ENCODE measurements around the gene SUPT5H.

The SUPT5H gene

DNA sequence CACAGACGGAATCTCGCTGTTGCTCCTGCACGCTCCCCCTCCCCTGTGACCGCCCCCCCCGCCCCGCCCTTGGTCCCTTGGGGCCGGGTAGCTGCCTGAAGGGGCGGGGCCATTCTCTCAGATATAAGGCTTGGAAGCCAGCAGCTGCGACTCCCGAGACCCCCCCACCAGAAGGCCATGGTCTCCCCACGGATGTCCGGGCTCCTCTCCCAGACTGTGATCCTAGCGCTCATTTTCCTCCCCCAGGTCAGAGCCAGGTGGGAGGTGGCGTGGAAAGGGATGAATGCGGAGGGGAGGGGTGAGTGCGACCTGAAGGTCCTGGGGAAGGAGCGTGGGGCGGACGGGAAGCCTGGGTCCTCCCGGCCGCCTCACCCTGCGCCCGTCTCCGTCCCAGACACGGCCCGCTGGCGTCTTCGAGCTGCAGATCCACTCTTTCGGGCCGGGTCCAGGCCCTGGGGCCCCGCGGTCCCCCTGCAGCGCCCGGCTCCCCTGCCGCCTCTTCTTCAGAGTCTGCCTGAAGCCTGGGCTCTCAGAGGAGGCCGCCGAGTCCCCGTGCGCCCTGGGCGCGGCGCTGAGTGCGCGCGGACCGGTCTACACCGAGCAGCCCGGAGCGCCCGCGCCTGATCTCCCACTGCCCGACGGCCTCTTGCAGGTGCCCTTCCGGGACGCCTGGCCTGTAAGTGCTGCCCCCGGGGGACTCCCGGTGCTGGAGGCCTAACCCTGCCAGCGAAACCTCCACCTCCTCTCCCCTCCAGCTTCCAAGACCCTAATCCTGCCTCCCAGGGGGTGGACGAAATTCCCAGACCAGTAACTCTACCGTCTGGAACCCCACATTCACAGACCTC, 53.6 kb downstream of the SUPT5H start, which contains the start of gene DLL3:
Gene DLL3, plus strand, starts transcription at position 150 of the 845 bp plus-strand sequence. Its CDS starts 28 bp downstream, at position 178.
- peak in 1 of 2 donors; percentile 17 for DNase-seq

DNA sequence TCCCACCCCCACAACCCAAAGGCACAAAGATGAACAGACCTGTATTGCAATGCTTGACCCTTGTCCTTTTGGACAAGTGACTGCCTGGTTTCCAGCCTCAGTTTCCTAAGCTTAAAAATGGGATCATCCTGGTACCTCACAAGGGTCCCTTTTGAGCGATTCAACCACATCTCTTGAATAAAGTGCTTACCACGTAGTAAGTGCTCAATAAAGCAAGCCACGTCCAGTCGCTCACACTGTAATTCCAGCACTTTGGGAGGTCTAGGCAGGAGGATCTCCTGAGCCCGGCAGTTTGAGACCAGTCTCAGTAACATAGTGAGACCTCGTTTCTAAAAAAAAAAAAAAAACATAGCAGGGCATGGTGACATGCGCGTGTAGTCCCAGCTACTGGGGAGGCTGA, 54.5 kb downstream of the SUPT5H start:
- no peak for DNase-seq

DNA sequence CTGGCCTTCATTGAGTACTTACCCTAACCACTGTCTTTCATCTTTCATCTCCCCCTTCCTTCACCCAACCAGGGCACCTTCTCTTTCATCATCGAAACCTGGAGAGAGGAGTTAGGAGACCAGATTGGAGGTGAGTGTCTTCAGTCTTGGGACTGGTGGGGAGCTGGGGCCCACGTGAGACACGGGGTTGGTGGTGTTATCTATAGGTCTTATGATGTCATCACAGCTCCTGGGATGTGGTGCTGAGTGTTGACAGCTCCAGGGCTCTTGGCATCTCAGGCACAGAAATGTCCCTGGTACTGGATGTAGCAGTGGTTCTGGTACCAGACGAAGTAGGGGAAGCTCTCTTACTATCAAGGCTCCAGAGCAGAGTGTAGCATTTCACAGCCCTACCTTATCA, 55.2 kb downstream of the SUPT5H start:
- no peak for DNase-seq

DNA sequence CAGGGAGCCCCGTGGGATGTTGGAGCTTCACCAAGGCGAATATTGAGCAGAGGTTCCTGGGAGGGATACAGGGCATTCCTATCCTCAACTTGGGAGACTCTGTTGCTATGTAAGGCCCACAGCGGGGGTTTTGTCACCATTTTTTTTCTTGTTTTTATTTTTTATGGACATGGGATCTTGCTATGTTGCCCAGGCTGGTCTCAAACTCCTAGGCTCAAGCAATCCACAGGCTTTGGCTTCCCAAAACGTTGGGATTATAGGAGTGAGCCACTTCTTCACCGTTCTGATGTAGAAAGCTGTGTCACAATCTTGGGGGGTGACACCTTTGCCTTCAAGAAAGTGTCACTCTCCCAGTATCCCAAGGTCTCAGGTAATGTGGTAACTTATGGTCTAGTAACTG, 56.0 kb downstream of the SUPT5H start:
- no peak for DNase-seq

DNA sequence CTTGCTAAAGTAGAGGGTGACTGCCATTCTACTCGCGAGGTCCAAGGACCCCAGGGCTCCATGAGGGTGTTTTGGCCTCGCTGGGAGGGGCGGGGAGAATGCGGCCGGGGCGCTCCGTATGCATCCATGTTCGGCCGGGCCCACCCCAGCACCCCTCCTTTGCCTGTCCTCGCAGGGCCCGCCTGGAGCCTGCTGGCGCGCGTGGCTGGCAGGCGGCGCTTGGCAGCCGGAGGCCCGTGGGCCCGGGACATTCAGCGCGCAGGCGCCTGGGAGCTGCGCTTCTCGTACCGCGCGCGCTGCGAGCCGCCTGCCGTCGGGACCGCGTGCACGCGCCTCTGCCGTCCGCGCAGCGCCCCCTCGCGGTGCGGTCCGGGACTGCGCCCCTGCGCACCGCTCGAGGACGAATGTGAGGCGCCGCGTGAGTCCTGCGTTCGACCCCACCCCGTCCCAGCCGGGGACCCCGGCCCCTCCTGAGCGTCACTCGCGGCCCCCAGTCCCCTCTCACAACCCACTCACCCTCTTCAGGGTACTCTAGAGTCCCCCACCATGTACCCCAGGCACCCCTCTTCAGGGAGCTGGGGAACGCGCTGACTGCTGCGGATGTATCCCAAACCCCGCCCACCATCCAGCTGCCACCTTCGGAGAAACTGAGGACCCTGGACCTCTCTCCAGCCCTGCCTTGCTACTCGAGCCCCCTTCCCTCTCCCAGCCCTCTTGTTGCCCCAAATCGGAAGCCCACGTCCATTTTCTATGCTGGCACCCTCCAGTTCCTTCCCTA, 57.4 kb downstream of the SUPT5H start:
- peak; percentile 68 to 69 for DNase-seq

DNA sequence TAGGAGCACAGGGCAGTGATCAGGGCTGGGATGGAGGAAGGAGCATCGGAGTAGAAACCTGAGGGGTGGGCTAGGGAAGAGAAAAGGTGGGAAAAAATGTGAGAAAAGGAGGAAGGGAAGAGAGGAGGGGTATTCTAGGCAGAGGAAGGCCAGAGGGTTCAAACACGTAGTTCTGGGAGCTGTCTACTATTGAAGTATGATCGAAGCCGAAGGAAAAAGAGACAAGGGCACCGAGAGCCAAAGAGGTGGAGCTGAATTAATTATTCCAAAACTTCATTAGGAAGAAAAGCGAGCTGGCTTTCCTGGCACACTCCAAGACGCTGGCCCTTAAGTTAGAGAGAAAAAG, 61.2 kb downstream of the SUPT5H start:
- no peak for DNase-seq

DNA sequence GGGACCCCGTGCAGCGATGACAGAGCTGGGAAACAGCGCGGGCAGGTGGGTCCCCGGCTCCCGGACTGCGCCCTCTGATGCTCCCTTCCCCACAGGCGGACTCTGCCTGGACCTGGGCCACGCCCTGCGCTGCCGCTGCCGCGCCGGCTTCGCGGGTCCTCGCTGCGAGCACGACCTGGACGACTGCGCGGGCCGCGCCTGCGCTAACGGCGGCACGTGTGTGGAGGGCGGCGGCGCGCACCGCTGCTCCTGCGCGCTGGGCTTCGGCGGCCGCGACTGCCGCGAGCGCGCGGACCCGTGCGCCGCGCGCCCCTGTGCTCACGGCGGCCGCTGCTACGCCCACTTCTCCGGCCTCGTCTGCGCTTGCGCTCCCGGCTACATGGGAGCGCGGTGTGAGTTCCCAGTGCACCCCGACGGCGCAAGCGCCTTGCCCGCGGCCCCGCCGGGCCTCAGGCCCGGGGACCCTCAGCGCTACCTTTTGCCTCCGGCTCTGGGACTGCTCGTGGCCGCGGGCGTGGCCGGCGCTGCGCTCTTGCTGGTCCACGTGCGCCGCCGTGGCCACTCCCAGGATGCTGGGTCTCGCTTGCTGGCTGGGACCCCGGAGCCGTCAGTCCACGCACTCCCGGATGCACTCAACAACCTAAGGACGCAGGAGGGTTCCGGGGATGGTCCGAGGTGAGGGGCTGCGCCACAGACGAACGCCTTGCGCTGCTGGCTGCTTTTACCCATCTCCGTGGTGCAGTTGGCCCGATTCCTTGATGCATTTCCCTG, 61.7 kb downstream of the SUPT5H start:
- peak; percentile 24 to 36 for DNase-seq

DNA sequence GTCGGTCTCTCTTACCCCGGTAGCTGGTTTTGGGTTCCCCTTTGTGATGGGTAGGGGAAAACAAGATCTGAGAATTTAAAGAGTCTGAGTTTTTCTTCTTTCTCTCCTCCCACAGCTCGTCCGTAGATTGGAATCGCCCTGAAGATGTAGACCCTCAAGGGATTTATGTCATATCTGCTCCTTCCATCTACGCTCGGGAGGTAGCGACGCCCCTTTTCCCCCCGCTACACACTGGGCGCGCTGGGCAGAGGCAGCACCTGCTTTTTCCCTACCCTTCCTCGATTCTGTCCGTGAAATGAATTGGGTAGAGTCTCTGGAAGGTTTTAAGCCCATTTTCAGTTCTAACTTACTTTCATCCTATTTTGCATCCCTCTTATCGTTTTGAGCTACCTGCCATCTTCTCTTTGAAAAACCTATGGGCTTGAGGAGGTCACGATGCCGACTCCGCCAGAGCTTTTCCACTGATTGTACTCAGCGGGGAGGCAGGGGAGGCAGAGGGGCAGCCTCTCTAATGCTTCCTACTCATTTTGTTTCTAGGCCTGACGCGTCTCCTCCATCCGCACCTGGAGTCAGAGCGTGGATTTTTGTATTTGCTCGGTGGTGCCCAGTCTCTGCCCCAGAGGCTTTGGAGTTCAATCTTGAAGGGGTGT, 62.5 kb downstream of the SUPT5H start:
- DNase-seq = no peak

DNA sequence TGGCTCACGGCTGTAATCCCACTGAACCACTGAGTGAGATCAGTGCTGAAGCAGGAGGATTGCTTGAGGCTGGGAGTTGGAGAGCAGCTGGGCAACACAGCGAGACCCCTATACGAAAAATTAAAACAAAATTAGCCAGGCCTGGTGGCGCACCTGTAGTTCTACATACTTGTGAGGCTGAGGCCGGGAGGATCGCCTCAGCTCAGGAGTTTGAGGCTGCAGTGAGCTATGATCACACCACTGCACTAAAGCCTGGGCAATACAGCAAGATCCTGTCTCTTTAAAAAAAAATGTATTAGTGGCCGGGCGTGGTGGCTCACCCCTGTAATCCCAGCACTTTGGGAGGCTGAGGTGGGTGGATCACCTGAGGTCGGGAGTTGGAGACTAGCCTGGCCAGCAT, 63.2 kb downstream of the SUPT5H start:
- no peak for DNase-seq

DNA sequence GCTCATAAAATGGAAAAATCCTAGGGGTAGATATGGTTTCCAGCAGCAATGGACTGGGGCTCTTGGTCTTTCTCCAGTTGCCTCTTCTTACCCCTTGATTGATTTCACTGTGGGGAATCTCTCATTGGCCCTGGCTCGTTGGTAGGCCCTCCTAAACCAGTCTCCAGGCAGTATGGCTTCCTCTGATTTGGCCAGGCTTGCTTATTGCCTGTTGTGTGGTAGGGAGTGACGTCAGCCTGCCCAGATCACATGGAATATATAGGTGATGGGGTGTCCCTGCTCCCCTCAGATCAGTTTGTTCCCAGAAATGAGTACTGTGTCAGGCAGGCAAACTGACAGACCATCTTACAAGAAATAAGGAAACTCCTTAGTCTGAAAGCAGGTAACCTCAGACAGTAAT, 63.9 kb downstream of the SUPT5H start:
- no peak for DNase-seq

DNA sequence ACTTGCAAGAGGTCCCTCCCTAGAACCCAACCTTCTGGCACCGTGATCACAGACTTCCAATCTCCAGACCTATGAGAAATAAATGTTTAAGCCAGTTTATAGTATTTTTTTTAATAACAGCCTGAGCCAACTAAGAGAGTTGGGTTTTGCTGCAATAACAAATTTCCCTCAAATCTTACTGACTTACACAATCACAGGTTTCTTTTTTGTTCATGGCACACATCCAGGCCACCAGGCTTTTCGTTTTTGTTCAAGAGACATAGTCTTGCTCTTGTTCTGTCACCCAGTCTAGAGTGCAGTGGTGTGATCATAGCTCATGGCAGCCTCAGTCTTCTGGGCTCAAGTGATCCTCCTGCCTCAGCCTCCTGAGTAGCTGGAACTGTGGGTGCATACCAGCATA, 67.6 kb downstream of the SUPT5H start:
- DNase-seq = no peak

DNA sequence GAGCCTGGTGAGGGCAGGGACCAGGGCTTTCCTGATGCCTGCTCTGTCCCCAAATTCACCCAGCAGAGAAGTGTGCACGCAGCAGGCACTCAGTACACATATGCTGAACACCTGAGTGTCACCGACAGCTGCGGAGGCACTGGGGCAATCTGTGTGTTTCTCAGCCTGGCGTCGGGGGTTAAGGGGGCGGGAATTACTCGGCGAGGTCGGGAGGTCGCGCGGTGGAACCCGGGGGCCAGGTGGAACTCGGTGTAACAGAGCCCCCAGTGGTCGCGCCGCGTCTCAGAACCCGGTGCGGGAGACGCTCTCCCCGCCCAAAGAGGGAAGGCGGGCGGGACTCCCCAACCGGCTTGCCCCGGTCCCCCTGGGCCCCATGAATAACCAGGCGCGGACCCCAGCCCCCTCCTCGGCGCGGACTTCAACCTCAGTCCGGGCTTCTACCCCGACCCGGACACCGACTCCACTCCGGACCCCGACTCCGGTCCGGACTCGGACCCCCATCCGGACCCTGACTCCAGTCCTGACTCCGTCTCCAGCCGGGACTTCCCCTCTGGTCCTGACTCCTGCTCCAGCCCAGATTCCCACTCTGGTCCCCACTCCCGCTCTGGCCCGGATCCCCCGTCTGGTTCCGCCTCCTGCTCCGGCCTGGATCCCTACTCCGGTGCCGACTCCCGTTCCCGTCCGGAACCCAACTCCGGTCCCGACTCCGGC, 69.6 kb downstream of the SUPT5H start, which contains the start of gene SELENOV:
Gene SELENOV, plus strand, starts transcription at position 300 of the 711 bp plus-strand sequence. Its CDS starts 74 bp downstream, at position 374.
- DNase-seq = no peak

DNA sequence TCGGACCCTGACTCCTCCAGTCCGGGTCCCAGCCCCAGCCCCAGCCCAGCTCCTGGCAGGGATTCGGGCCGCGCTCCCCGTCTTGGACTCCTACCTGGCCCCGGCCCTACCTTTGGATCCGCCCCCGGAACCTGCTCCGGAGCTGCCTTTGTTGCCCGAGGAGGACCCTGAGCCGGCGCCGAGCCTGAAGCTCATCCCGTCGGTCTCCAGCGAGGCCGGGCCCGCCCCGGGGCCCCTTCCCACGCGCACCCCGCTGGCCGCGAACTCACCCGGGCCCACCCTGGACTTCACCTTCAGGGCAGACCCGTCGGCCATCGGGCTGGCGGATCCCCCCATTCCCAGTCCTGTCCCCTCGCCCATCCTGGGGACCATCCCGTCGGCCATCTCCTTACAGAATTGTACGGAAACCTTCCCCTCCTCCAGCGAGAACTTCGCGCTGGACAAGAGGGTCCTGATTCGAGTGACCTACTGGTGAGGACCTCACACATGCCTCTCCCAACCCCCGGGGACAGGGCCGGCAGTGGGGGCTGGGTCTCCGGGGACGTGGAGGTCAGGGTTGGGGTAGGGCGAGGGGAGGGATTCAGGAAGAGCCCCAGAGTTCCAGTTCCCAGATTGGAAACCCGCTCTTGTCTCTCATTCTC, 70.3 kb downstream of the SUPT5H start:
- DNase-seq = no peak

DNA sequence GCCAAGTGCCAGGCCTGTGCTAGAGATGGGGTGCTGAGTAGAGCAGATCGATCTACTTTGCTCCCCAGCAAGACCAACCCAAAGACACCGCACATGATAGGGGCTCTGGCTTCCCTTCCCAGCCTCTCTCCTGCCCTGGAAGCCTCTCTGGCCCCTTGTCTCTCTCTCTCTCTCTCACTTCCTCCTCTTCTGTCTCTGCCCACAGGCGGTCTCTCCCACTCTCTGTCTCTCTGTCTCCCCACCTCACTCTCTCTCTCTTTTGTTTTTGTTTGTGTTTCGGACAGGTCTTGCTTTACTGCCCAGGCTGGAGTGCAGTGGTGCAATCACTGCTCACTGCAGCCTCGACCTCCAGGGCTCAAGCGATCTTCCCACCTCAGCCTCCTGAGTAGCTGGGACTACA, 70.9 kb downstream of the SUPT5H start:
- no peak for DNase-seq

DNA sequence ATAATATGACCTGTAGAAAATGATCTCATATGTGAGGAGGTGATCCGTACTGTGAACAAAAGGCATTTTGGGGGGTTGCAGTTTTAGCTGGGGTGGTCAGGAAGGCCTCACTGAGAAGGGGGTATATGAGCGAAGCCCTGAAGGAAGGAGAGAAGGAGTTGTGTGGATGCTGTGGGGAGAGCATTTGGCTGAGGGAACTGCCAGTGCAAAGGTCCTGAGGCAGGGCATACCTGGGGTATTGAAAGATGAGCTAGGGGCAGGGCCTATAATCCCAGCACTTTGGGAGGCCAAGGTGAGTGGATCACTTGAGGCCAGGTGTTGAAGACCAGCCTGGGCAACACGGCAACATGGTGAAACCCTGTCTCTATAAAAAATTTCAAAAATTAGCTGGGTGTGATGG, 72.0 kb downstream of the SUPT5H start:
- no peak for DNase-seq

DNA sequence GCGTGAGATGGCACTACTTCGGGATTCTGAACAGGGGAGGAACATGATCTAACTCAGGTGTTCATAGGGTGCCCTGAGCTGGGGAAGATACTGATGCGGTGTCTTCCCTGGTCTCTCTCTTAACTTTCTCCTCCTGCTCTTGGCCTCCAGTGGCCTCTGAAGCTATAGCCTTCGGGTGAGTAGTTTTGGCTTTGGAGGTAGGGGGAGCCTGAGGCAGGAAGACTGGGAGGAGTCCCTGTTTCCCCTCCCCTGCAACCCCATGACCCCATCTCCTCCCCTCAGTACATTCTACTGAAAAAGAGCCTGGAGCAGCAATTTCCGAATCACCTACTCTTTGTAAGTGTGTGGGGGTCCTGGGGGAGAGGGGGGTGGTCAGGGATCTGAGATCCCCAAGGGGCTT, 73.1 kb downstream of the SUPT5H start:
- DNase-seq = no peak

DNA sequence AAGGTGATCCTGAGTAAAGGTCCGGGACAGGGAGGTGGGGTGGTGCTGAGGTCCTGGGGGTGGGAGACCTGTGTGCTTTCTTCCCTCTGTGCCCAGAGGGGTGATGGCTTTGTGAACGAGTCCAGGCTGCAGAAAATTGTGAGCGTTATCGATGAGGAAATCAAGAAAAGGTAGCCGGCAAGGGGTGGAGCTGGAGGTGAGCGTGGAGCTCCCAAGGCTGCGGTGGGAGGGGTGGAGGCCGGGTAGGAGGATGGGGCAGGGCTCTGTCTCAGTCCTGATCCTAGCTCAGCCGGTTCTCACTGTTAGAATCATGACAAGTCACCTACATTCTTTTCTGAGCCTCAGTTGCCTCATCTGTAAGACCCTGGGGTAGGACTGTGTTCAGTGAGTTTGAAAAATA, 73.6 kb downstream of the SUPT5H start:
- DNase-seq = no peak

DNA sequence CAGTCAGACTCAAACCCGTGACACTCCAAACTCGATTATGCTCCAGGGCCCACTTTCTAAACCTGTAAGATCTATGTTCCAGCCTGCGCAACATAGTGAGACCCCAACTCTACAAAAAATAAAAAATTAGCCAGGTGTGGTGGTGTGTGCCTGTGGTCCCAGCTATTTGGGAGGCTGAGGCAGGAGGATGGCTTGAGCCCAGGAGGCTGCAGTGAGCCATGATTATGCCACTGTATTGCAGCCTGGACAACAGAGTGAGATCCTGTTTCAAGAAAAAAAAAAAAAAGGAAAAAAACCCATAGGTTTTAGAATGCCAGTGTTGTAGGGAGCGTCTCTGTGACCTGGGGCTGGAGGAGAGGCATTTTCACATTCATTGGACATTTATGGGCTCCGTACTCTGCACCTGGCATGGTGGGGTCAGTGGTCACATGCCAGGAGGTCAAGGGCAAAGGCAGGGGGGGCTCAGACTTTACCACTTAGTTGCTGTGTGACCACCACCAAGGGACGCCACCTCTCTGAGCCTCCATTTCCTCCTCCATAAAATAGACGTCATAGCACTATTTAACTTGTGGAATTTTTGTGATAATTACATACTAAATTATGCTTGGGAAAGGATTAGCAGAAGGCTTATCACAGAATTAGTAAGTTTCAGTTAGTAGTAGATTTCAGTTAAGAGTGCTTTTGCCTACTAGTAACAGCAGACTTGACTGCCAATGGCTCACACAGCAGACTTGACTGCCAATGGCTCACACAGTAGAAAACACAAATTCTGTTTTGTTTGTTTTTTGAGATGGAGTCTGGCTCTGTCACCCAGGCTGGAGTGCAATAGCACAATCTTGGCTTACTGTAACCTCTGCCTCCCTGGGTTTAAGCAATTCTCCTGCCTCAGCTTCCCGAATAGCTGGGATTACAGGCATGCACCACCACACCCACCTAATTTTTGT, 75.4 kb downstream of the SUPT5H start:
- no peak for DNase-seq

DNA sequence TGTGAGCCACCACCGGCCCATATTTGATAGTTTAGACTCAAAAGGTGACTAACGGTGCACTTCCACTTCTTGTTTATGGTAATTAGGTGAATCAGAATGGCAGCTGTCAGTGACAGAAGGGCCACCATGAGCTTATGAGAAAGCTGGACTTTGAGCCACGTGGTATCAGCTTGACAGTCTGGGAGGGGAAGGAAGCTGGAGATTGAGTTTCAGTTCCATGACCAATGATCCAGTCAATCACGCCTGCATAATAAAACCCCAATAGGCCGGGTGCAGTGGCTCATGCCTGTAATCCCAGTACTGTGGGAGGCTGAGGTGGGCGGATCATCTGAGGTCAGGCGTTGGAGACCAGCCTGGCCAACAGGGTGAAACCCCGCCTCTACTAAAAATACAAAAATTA, 79.1 kb downstream of the SUPT5H start:
- DNase-seq = no peak

DNA sequence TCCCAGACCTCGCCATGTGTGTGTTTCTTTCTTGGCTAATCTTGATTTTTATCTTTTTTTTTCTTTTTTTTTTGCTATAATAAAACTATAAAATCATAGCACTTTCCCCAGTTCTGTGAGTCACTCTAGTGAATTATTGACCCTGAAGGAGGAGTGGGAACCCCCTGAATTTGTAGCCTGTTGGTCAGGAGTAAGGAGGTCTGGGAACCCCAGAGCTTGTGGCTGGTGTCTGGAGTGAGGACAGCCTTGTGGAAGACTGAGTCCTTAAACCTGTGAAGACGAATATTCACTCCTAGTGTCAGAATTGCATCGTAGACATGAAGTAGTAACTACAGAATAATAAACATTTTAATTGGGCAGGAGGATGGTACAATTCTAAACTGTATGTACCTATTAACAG, 79.8 kb downstream of the SUPT5H start:
- no peak for DNase-seq
